Measurements from ENCODE around the gene MYCL. TPM values are rescaled to one million over a fixed set of nuclear protein-coding genes. Genes with fewer than 3 reads are reported as not detected.

MYCL gene
- total RNA-seq, 1 experiment from 2014 or later = 0.78 TPM

DNA sequence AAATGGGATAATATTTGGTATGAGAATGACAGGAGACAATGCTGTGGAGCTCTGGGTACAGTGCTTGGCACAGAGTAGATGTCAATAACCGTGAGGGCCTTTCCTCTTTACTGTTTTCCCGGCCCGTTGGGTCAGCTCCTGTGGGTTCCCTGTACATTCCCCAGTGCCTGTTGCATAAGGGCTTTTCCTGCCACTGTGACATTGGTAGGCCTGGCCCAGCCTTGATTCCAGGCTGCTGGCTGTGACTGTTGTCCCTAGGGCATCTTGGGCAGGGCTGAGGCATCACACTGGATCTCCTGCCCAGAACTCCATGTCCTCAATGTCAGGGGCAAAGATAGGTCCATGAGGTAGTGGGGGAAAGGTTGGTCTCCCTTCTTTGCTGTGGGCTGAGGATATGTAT lies 25.8 kb upstream of the MYCL start:
- Mint-ChIP-seq H3K4me3 (ENCODE audit: low read depth, unreplicated experiment) (no peak overlapping the region), H3K27ac (ENCODE audit: unreplicated experiment) (no peak overlapping the region), H3K27me3 (ENCODE audit: unreplicated experiment) (peaks cover 48% of the 10 kb centered on the region), H3K4me1 (ENCODE audit: low read depth, unreplicated experiment) (peaks cover 6% of the 10 kb centered on the region), H3K9me3 (ENCODE audit: low read depth, unreplicated experiment) (no peaks in the 10 kb centered on the region), H3K36me3 (ENCODE audit: insufficient read depth, unreplicated experiment) (no peaks in the 10 kb centered on the region)
- intact Hi-C loops (cut with micrococcal nuclease; ENCODE audit: unreplicated experiment) = no loop called here
- no peak for DNase-seq
- CTCF ChIA-PET = no interaction called here
- no peak for TF ChIP-seq CTCF (IDR thresholded peaks at IDR 0.05; ENCODE audit: unreplicated experiment)
- BruUV-seq (replicated peaks) = no TSS peak

DNA sequence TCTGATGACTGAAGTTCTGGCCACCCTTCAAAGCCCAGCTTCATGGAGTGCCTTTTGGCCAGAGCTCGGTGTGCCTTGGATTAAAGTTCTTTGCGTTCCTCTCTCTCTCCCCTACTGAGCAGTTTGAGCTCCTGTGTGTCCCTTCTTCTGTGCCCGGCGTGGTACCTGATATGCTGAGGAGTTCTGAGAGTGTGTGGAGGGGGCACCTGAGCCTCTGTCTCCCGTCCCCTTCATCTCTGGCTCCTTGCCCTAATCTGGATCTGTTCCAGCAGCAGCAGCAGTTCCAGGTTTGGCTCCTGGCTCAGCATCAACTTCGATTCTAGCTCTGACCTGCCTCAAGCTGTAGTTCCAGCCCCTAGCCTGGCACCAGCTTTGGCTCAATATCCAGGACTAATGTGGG lies 25.1 kb upstream of the MYCL start:
- CTCF ChIA-PET = no interaction called here
- TF ChIP-seq CTCF (IDR thresholded peaks at IDR 0.05; ENCODE audit: unreplicated experiment) = no peak
- Mint-ChIP-seq H3K9me3 (ENCODE audit: low read depth, unreplicated experiment) (no peaks in the 10 kb centered on the region), H3K4me3 (ENCODE audit: low read depth, unreplicated experiment) (no peak overlapping the region), H3K36me3 (ENCODE audit: insufficient read depth, unreplicated experiment) (no peaks in the 10 kb centered on the region), H3K27ac (ENCODE audit: unreplicated experiment) (no peak overlapping the region), H3K4me1 (ENCODE audit: low read depth, unreplicated experiment) (peaks cover 6% of the 10 kb centered on the region), H3K27me3 (ENCODE audit: unreplicated experiment) (peaks cover 48% of the 10 kb centered on the region)
- intact Hi-C loops (cut with micrococcal nuclease; ENCODE audit: unreplicated experiment) = no loop called here
- DNase-seq = no peak
- BruUV-seq (replicated peaks) = no TSS peak

- intact Hi-C loops (cut with micrococcal nuclease; ENCODE audit: unreplicated experiment) = no loop called here
- no TSS peak for BruUV-seq (replicated peaks)
- no peak for DNase-seq
- H3K4me3 Mint-ChIP-seq (ENCODE audit: low read depth, unreplicated experiment) = no peak overlapping the region
- H3K4me1 Mint-ChIP-seq (ENCODE audit: low read depth, unreplicated experiment) = peaks cover 6% of the 10 kb centered on the region
- TF ChIP-seq CTCF (IDR thresholded peaks at IDR 0.05; ENCODE audit: unreplicated experiment) = no peak
- peaks cover 48% of the 10 kb centered on the region for H3K27me3 Mint-ChIP-seq (ENCODE audit: unreplicated experiment)
- H3K9me3 Mint-ChIP-seq (ENCODE audit: low read depth, unreplicated experiment) = no peaks in the 10 kb centered on the region
- CTCF ChIA-PET = no interaction called here
- H3K27ac Mint-ChIP-seq (ENCODE audit: unreplicated experiment) = no peak overlapping the region
- no peaks in the 10 kb centered on the region for H3K36me3 Mint-ChIP-seq (ENCODE audit: insufficient read depth, unreplicated experiment)
These were observed 24.7 kb upstream of the MYCL start for GRCh38 chr1:39926343-39926793.

DNA sequence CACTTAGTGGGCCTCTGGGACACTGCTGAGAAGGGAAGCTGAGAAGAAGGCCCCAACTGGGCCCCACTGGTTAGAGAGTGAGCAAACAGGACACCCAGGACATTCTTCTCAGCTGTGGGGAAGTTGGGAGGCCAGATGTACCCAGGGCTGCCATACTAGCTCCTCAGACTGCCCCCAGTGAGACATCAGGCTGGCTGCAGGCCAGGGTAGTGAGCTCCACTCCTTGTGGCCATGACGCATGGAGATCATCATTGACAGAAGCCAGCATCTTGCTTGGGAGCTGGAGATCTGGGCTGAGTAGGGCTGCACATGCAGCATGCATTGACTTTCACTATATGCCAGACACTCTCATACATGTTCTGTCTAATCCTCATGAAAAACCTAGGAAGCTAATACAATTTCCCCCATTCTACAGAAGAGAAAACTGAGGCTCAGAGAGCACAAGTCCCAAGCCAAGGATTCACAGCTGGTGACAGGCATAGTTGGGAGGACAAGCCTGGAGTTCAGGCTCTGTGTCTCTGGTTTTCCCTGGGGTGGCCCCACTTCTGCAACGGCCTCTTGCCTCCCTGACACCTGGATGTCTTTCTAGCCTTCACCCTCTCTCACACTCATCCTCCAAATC lies 24.1 kb upstream of the MYCL start:
- H3K27me3 Mint-ChIP-seq (ENCODE audit: unreplicated experiment) = peaks cover 48% of the 10 kb centered on the region
- intact Hi-C loops (cut with micrococcal nuclease; ENCODE audit: unreplicated experiment) = no loop called here
- peaks cover 6% of the 10 kb centered on the region for H3K4me1 Mint-ChIP-seq (ENCODE audit: low read depth, unreplicated experiment)
- no peak for DNase-seq
- no TSS peak for BruUV-seq (replicated peaks)
- TF ChIP-seq CTCF (IDR thresholded peaks at IDR 0.05; ENCODE audit: unreplicated experiment) = no peak
- no peak overlapping the region for H3K27ac Mint-ChIP-seq (ENCODE audit: unreplicated experiment)
- H3K4me3 Mint-ChIP-seq (ENCODE audit: low read depth, unreplicated experiment) = no peak overlapping the region
- no peaks in the 10 kb centered on the region for H3K36me3 Mint-ChIP-seq (ENCODE audit: insufficient read depth, unreplicated experiment)
- no peaks in the 10 kb centered on the region for H3K9me3 Mint-ChIP-seq (ENCODE audit: low read depth, unreplicated experiment)
- CTCF ChIA-PET = no interaction called here

Data from Calu3 (cell line).